Measurements from ENCODE around the gene CYTH1.

CYTH1 gene

DNA sequence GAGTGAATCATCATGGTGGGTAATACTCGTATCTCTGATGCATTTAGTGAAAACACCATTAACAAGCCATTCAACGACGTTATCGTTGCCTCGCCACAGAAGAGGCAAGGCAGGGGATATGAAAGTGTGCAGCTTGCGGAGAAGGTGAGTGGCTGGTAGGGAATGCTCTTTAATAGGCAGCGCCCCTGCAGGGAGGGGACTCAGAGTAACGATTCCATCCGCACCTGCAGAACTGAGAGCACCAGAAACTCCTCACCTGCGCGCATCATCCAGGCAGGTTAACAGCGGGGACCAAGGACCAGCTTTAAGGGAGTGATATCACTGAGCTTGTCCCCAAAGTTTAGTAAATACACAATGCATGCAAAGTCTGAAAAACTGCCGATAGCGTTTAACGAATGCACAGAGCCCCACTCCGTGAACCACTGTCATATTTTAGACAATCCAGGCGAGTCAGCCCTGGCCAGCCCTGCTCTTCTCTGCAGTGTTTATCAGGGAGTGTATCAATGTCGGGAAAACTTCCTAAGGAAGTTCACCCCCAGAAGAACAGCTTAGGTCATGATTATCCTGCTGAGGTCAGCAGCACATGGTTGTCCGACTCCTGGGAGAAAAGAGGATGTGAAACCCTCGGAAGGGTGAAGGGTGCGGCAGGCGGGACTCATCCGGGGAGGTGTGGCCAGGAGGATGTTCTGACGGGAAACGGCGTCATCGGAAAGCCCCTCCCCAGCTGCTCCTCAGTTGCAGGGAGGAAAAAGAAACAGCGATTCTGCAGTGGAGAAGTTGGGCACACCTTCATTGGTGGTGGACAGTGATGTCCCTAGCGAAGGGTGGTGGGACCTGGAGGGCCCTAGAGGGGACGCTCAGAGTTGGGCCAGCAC, 136.4 kb downstream of the CYTH1 start:
- DNase-seq = peak; percentile 99

DNA sequence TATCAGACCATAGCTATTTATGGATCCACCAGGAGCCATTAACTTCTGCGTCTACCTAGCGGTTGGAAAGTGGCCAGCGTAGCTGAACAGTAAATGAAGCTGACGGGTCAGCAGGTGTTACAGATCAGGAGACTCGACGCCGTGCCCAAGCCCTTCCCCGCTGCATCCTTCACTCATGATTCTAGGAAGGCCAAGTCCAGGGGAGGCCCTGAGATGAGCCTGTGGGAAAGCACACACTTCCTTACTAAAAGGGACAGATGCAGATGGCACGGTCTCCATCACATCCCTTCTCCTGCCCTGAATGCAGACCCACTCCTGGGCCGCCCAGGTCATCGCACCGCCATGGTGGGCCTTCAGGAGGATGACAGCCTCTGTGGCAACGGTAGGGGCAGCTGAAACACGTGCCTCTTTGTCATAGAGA, 137.1 kb downstream of the CYTH1 start:
- no peak for DNase-seq

DNA sequence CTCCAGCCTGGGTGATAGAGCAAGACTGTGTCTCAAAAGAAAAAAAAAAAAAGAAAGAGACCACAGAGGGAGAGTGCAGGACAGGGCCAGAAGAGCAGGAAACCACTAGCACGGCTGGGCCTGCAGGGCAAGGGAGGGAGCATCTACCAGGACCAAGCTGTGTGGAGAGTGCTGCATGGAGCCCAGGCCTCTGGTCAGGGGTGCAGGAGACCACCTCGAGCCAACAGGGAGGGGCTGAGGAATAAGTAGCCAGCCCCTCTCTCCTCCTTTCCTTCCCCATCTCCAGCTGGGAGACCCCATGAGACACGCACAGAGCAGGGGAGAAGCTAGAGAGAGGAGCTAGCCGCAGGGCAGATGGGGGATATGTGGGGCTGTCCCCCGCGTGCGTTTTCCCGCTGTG, 137.8 kb downstream of the CYTH1 start:
- DNase-seq = no peak

DNA sequence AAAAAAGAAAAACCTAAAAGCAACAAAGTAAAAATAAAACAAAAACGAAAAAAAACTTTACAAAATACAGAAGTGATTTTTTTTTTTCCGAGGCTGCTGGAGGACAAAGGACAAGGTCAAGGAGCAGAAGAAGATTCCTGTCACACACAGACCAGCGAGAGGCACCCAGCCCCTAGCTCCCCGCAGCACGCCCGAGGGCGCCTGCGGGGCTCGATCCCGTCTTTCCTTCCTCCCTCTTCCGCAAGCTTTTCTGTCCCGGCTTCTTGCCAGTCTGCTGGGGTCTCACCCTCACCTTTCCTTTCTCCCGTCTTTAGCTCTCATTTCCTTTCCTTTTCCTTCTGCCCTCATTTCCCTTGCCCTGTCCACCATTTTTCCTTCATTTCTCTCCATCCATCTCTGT, 138.7 kb downstream of the CYTH1 start:
- no peak for DNase-seq

DNA sequence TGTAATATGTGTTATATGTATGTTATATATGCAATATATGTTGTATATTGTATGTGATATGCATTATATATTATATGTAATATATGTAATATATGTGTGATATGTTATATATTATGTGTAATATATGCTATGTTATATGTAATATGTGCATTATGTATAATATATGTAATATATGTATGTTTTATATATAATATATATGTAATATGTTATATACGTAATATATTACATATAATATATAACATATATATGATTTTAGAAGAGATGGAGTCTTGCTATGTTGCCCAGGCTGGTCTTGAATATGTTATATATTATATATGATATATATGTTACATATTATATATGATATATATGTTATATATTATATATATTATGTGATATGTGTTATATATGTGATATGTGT, 139.4 kb downstream of the CYTH1 start:
- no peak for DNase-seq

DNA sequence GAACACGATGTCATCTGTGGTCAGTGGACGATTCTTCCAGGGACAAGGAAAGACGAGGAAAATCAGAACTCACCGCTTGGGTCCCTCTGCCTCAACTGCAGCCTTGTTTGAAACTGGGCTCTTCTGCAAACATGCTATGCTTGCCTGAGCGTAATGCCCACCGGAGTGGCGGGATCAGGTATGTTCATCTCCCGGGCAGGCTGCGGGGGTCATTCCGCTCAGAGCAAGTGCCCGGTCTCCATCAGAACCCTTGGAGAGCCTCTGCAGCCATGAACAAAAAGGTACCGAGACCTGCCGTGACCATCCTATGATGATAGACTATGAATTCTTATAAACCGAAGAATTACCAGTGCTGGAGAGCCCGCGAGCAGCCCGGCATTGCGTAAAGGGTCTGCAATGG, 140.4 kb downstream of the CYTH1 start:
- DNase-seq = no peak

DNA sequence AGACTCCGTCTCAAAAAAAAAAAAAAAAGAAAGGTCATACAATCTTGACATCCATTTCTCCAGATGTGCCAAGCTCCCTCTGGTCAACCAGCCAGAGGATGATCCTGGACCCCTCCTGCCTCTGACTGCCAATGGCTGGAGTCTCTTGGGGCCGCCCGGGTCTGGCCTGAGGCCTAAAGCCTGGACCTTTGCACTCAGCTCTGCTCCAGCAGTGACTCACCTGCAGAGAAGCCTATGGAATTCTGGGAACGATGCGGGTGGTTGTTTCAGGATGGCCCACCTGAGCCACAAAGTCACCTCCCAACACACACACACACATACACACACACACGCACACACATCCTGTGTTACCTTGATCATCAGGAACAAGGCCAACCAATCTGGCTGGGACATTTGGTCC, 140.8 kb downstream of the CYTH1 start:
- no peak for DNase-seq

DNA sequence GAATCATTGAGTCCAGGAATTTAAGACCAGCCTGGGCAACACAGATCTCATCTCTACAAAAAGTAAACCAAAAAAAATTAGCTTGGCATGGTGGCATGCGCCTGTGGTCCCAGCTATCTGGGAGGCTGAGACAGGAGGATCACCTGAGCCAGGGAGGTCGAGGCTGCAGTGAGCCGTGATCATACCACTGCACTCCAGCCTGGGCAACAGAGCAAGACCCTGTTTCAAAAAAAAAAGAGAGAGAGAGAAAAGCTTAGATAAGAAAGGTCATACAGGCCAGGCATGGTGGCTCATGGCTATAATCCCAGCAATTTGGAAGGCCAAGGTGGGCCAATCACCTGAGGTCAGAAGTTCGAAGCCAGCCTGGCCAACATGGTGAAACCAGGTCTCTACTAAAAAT, 141.4 kb downstream of the CYTH1 start:
- DNase-seq = no peak

DNA sequence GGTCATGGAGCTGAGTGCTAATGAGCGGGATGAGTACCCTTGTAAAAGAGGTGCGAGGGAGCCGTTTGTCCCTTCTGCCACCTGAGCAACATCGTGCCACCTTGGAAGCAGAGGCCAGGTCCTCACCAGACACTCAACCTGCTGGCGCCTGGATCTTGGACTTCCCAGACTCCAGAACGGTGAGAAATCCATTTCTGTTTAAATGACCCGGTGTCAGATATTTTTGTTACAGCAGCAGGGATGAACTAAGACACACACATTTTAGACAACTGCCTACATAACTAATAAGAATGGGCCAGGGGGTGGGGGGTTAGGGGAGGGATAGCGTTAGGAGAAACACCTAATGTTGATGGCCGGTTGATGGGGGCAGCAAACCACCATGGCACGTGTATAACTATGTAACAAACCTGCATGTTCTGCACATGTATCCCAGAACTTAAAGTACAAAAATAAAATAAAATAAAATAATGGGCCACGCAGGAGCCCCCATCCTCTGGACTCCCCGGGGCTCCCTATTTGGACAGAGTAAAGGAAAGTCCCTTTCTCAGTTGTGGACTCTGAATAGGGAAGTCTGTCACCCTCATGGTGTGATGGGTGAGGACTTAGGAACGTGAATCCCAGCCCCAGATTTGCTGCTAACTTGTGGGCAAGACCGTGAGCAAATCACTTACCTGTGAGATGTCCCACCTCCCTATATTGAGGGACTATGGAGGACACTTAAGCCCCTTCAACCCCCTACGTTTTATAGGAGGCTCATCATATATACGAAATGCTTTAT, 144.2 kb downstream of the CYTH1 start:
- DNase-seq = peak; percentile 31

DNA sequence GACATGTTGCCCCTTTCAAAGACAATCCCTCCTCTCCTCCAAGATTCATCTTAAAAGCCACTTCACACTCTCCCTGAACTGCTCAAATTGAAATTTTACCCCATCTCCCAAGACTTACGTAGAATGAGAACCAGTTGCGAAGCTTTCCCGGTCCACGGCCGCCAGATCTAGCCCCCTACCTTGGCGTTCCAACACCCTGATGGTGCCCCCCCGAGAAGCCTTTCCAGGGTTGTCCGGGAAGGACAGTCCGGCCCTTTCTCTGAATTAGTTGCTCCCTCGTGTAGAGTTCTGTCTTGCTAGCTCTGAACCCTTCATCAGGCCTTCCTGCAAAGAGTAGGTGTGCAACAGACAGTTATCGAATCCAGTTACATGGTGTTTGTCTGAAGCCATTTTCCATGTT, 144.9 kb downstream of the CYTH1 start:
- no peak for DNase-seq

DNA sequence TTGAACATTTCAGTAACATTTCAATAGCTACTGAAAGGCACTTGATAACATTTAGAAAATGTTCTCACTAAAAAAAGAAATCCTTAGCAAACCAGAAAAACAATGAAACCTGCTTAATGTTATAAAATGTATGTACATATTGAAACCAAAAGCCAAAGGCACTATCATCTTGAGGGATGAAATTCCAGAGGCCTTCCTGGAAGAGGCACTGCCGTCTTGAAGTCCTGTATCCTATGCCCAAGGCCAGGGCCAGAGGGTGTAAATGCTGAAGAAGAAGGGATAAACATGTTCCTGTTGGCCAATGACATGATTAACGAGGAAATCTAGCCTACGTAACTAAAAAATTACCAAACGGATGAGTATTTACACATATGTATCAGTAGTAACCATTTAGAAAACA, 147.9 kb downstream of the CYTH1 start:
- DNase-seq = peak; percentile 38

DNA sequence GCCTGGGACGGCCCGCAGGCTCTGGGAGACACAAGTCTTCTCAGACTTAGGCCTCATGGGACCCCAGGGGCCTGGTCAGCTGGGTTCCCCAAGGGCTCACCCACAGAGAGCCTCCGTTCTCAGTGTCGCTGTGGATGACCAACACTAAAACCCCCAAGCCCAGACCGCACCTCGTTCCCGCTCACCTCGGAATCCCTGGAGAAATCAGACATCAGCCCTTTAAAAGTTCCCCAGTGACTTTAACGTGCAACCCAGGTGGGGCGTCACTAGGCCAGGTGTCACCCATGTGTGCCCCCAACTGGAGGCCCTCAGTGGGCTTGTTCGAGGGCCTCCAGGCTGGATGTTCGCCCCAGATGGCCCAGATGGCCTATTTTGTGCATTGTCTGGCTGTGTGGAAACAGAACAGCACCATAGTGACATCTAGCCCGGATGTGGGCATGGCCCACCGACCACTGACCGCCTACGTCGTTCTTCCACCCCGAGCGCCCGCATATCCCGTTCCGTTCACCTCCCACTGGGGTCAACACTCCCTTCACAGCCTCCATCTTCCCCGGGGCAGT, 152.6 kb downstream of the CYTH1 start:
- DNase-seq = no peak

DNA sequence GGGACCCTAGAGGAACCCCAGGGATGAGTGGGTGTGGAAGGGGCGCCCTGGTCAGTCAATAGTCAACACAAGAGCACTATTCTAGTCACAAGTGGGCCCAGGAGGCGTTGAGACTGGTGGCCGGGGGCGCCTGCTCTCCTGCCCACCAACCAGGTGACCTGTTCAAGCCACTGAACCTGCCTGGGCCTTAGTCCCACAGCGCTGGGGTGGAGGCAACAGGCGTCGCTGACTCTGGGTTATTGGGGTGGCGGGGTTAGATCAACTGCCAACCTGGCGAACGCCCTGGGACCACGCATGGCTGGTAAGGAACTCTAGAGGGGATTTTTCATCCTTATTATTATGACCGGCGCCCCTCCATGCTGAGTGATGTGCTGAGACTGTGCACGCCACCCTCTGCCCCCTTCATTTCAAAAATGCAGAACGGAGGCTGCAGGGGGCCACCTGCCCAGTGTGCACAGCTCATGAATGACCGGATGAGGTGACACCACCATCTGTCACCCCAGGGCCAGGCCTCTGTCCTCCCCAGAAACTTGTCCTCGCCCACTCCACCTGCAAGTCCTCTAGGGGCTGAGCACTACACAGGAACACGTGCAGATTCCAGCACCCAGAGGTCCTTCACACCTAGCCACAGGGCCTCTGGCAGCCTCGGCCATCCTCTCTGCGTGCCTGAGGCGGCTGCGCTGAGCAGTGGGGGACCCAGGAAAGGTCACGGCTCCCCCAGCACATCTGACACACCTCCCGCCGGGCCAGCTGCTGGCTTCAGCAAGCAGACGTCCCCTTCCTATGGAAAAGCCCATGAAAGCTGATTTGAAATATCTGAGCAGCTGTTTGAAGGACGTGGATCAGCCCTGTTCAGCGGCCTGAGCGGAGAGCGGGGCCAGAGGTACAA, 153.3 kb downstream of the CYTH1 start:
- DNase-seq = no peak

DNA sequence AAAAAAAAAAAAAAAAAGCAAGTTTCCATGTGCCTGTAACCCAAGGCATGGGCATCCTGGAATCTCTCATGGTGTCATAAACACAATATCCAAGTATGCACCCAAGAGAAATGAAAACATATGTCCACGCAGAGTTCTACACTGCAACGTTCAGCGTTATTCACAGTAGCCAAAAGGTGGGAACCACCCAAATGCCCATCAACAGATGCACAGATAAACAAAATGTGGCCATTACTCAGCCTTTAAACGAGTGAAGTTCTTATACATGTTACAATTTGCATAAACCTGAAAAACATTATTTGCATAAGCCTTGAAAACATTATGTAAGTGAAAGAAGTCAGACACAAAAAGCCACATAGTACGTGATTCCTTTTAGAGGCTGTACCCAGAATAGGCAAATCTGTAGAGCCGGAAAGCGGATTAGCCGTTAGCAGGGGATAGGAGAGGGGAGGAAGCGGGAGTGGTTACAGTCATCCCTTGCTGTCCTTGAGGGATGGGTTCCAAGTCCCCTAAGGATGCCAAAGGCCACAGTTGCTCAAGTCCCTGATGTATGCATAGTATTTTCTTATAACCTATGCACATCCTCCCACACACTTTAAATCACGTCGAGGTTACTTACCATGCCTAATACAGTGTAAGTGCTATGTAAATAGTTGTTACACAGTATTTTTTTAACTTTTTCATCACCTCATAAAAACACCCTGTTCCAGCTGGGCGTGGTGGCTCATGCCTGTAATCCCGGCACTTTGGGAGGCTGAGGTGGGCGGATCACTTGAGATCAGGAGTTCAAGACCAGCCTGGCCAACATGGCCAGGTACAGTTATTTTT, 157.5 kb downstream of the CYTH1 start:
- DNase-seq = no peak
